Calu3 (cell line): ENCODE results near the gene GNG12. TPM values are rescaled to one million over a fixed set of nuclear protein-coding genes. Genes with fewer than 3 reads are reported as not detected.
"Not testable (repeated sequence)": the region's sequence is repeated elsewhere in the genome, so short reads cannot be mapped to it uniquely, and the experiment has no call there.

Experiments
- BruUV-seq: library from RNA; stranded (reverse); fragments of 400-500 nt; replicated peaks from 2 replicates; lab custom pipeline; 2021; lab: Mats Ljungman, UMichigan
- CTCF ChIA-PET: fragments of 300-600 bp; sonication (Branson Sonifier 250); formaldehyde crosslinking; loops from one replicate; lab custom pipeline; 2022; ENCODE audit warnings: antibody characterized with exemption; lab: Charles Lee
- DNase-seq: peaks from one replicate; pipeline ENCODE4 v3.0.0; 2022
- H3K27ac Mint-ChIP-seq: one replicate; pipeline ENCODE4 v1.8.0; 2022; ENCODE audit warnings: mixed read lengths; ENCODE audit not compliant: unreplicated experiment
- H3K27me3 Mint-ChIP-seq: one replicate; pipeline ENCODE4 v1.8.0; 2022; ENCODE audit warnings: mixed read lengths; ENCODE audit not compliant: unreplicated experiment
- H3K36me3 Mint-ChIP-seq: one replicate; pipeline ENCODE4 v1.8.0; 2022; ENCODE audit warnings: mild to moderate bottlenecking, moderate library complexity, mixed read lengths; ENCODE audit not compliant: insufficient read depth, unreplicated experiment
- H3K4me1 Mint-ChIP-seq: one replicate; pipeline ENCODE4 v1.8.0; 2022; ENCODE audit warnings: mild to moderate bottlenecking, low read depth, mixed read lengths; ENCODE audit not compliant: unreplicated experiment
- H3K4me3 Mint-ChIP-seq: one replicate; pipeline ENCODE4 v1.8.0; 2022; ENCODE audit warnings: mild to moderate bottlenecking, low read depth, moderate library complexity, mixed read lengths; ENCODE audit not compliant: unreplicated experiment
- H3K9me3 Mint-ChIP-seq: one replicate; pipeline ENCODE4 v1.8.0; 2022; ENCODE audit warnings: low read depth, mixed read lengths; ENCODE audit not compliant: unreplicated experiment
- CTCF ChIP-seq: fragments of 200-600 bp; IDR thresholded peaks from one replicate; pipeline ENCODE4 v1.8.0; 2022; ENCODE audit warnings: antibody characterized with exemption; ENCODE audit not compliant: unreplicated experiment
- intact Hi-C: fragments of 100-400 bp; cut with micrococcal nuclease; formaldehyde crosslinking; loops from one replicate; pipeline ENCODE4 v1.10.0; 2022; ENCODE audit not compliant: unreplicated experiment
- total RNA-seq: library from RNA; stranded (reverse); gene quantifications from 2 replicates; pipeline ENCODE4 v1.2.3, GENCODE V29; 2022

GNG12 gene
- total RNA-seq, 1 experiment from 2014 or later, result 85.6 TPM

GRCh38 chr1:67732750-67733151, 100.5 kb downstream of the GNG12 start:
- intact Hi-C loops, result no loop called here
- H3K4me1 Mint-ChIP-seq, result peaks cover 18% of the 10 kb centered on the region
- CTCF ChIA-PET, result interaction anchor here (1.2 kb wide), 1 partner anchor 32 kb away, joined by 3 read pairs; no protein-coding TSS in a partner anchor
- no peak overlapping the region for H3K27ac Mint-ChIP-seq
- no peak for DNase-seq
- no peak for TF ChIP-seq CTCF
- peaks cover 20% of the 10 kb centered on the region for H3K36me3 Mint-ChIP-seq
- H3K27me3 Mint-ChIP-seq, result no peaks in the 10 kb centered on the region
- no TSS peak for BruUV-seq
- H3K9me3 Mint-ChIP-seq, result no peaks in the 10 kb centered on the region
- H3K4me3 Mint-ChIP-seq, result no peak overlapping the region

DNA sequence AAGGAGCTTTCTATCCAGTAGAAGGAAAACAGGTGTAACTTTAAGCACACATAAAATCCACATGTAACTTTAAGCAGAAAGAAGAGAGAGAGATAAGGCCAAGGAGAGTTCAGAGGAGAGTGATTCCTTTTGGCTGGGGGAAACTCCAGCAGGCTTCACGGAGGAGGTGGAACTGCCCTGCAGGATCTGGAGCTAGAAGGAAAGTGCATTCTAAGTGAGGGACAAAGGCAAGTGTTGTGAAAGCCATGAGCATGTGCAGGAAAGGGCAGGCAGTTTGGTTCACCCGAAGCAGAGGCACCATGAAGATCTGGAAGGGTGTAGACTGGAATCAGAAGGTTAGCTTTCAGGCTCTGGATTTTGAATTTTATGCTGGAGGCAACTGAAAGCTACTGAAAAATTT, 101.9 kb downstream of the GNG12 start:
- no TSS peak for BruUV-seq
- CTCF ChIA-PET, result no interaction called here
- Mint-ChIP-seq H3K36me3 (peaks cover 18% of the 10 kb centered on the region), H3K4me1 (peaks cover 7% of the 10 kb centered on the region), H3K4me3 (no peak overlapping the region), H3K27ac (no peak overlapping the region), H3K9me3 (no peaks in the 10 kb centered on the region), H3K27me3 (no peaks in the 10 kb centered on the region)
- intact Hi-C loops, result no loop called here
- DNase-seq, result no peak
- no peak for TF ChIP-seq CTCF

GRCh38 chr1:67730312-67730711, 103.0 kb downstream of the GNG12 start:
- H3K4me3 Mint-ChIP-seq, H3K27ac Mint-ChIP-seq, H3K4me1 Mint-ChIP-seq, DNase-seq, intact Hi-C loops, CTCF ChIA-PET, BruUV-seq, H3K27me3 Mint-ChIP-seq, H3K9me3 Mint-ChIP-seq: not testable (repeated sequence)
- peaks cover 11% of the 10 kb centered on the region for H3K36me3 Mint-ChIP-seq

- H3K9me3 Mint-ChIP-seq, result no peaks in the 10 kb centered on the region
- H3K27ac Mint-ChIP-seq, result no peak overlapping the region
- no peak overlapping the region for H3K4me3 Mint-ChIP-seq
- H3K27me3 Mint-ChIP-seq, result no peaks in the 10 kb centered on the region
- peaks cover 11% of the 10 kb centered on the region for H3K36me3 Mint-ChIP-seq
- peaks cover 7% of the 10 kb centered on the region for H3K4me1 Mint-ChIP-seq
- TF ChIP-seq CTCF, result no peak
- BruUV-seq, result no TSS peak
- DNase-seq, result no peak
- CTCF ChIA-PET, result no interaction called here
- intact Hi-C loops, result no loop called here
Observed at GRCh38 chr1:67729872-67730271, 103.4 kb downstream of the GNG12 start.

DNA sequence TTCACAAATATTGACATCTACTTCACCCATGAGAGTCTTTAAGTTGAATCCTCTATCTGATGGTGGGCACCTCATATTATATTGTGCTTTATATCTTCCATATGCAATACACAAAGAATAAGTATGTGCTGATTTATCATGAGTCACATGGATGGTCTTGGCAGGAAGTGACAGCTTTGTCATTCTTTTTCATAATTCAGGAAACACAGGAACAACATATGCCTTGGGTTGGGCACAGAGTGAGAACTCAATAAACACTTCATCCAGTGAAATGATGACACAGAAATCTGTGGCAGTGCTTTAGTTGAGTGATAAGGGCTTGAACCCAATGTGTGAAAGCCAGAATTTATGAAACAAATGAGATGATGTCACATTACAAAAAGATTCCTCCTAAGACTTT, 107.0 kb downstream of the GNG12 start:
- Mint-ChIP-seq H3K27me3 (no peaks in the 10 kb centered on the region), H3K4me3 (no peak overlapping the region), H3K9me3 (no peaks in the 10 kb centered on the region), H3K36me3 (peaks cover 6% of the 10 kb centered on the region), H3K4me1 (peaks cover 9% of the 10 kb centered on the region), H3K27ac (no peak overlapping the region)
- CTCF ChIA-PET, result no interaction called here
- TF ChIP-seq CTCF, result no peak
- no peak for DNase-seq
- intact Hi-C loops, result no loop called here
- no TSS peak for BruUV-seq
